IMR-90 (cell line): ENCODE data around the gene WDR43. TPM values are rescaled to one million over a fixed set of nuclear protein-coding genes. Genes with fewer than 3 reads are reported as not detected.

Experiments
- ATAC-seq: fragments of 200-7000 bp; cut with Tn5 transposase; 2 replicates; pipeline ENCODE4 v1.9.1; 2020; ENCODE audit warnings: low read depth, mild to moderate bottlenecking, moderate library complexity
- BruUV-seq: library from RNA; stranded (reverse); fragments of 400-500 nt; replicated peaks from 2 replicates; lab custom pipeline; 2021; lab: Mats Ljungman, UMichigan
- CTCF ChIA-PET: fragments of 300-600 bp; formaldehyde crosslinking; extraction: SDS; loops from one replicate; lab custom pipeline; 2021; ENCODE audit warnings: antibody characterized with exemption; lab: Yijun Ruan, JAX
- POLR2A ChIA-PET: fragments of 300-600 bp; sonication (Branson Sonifier 250); formaldehyde crosslinking; loops from one replicate; lab custom pipeline; 2022; ENCODE audit warnings: antibody characterized with exemption; ENCODE audit not compliant: unreplicated experiment; lab: Charles Lee
- DNase-seq: peaks from one replicate; pipeline ENCODE4 v3.0.0; 2013
- H2AFZ ChIP-seq: replicated peaks from 2 replicates; pipeline ENCODE3; 2013; ENCODE audit warnings: low read length, mild to moderate bottlenecking; ENCODE audit not compliant: poor library complexity
- H2AK5ac ChIP-seq: 2 replicates; pipeline ENCODE4 v1.6.1; 2013; ENCODE audit warnings: low read depth, low read length, inconsistent platforms
- H2AK9ac ChIP-seq: replicated peaks from 2 replicates; pipeline ENCODE3; 2013; ENCODE audit warnings: mild to moderate bottlenecking, low read depth, low read length, moderate library complexity; ENCODE audit not compliant: poor library complexity
- H2BK120ac ChIP-seq: 2 replicates; pipeline ENCODE4 v1.6.1; 2013; ENCODE audit warnings: low read depth, low read length, inconsistent platforms
- H2BK15ac ChIP-seq: 3 replicates; pipeline ENCODE4 v1.6.1; 2013; ENCODE audit warnings: low read depth, low read length, inconsistent platforms
- H2BK20ac ChIP-seq: 2 replicates; pipeline ENCODE4 v1.6.1; 2013; ENCODE audit warnings: low read depth, mild to moderate bottlenecking, inconsistent platforms, low read length, moderate library complexity
- H2BK5ac ChIP-seq: 2 replicates; pipeline ENCODE4 v1.6.1; 2013; ENCODE audit warnings: mild to moderate bottlenecking, low read depth, low read length, inconsistent platforms; ENCODE audit not compliant: poor library complexity, severe bottlenecking
- H3K14ac ChIP-seq: replicated peaks from 2 replicates; pipeline ENCODE4 v1.6.1; 2013; ENCODE audit warnings: low read depth, low read length, inconsistent platforms
- H3K18ac ChIP-seq: 2 replicates; pipeline ENCODE4 v1.6.1; 2013; ENCODE audit warnings: low read depth, low read length, control low read depth
- H3K23ac ChIP-seq: 2 replicates; pipeline ENCODE4 v1.6.1; 2013; ENCODE audit warnings: low read depth, low read length, inconsistent platforms
- H3K27ac ChIP-seq: 2 replicates; pipeline ENCODE4 v1.5.1; 2013; ENCODE audit warnings: mild to moderate bottlenecking, control low read depth, low read length; ENCODE audit not compliant: insufficient read depth
- H3K27me3 ChIP-seq: 2 replicates; pipeline ENCODE4 v1.6.1; 2013; ENCODE audit warnings: low read length; ENCODE audit not compliant: control insufficient read depth, insufficient read depth
- H3K36me3 ChIP-seq: 2 replicates; pipeline ENCODE4 v1.6.1; 2013; ENCODE audit warnings: low read length, mixed read lengths; ENCODE audit not compliant: control insufficient read depth, insufficient read depth
- H3K4ac ChIP-seq: 2 replicates; pipeline ENCODE4 v1.6.1; 2013; ENCODE audit warnings: low read depth, low read length, inconsistent platforms
- H3K4me1 ChIP-seq: 2 replicates; pipeline ENCODE4 v1.6.1; 2013; ENCODE audit warnings: low read length, mixed read lengths; ENCODE audit not compliant: control insufficient read depth, insufficient read depth
- H3K4me2 ChIP-seq: 2 replicates; pipeline ENCODE4 v1.6.1; 2013; ENCODE audit warnings: low read depth, mild to moderate bottlenecking, control low read depth, low read length, moderate library complexity
- H3K4me3 ChIP-seq: 2 replicates; pipeline ENCODE4 v1.5.1; 2013; ENCODE audit warnings: low read depth, mild to moderate bottlenecking, control low read depth, low read length, moderate library complexity; ENCODE audit not compliant: insufficient read depth
- H3K56ac ChIP-seq: 2 replicates; pipeline ENCODE4 v1.6.1; 2013; ENCODE audit warnings: low read length, inconsistent platforms; ENCODE audit not compliant: insufficient read depth; ENCODE audit errors: extremely low read depth
- H3K79me1 ChIP-seq, 2 experiments: 2 replicates each; pipeline ENCODE4 v1.6.1; 2013; ENCODE audit warnings: low read length in 2 of 2, inconsistent platforms in 1 of 2, low read depth in 1 of 2
- H3K9ac ChIP-seq: 2 replicates; pipeline ENCODE4 v1.6.1; 2013; ENCODE audit warnings: low read depth, low read length, control low read depth
- H3K9me1 ChIP-seq: 2 replicates; pipeline ENCODE4 v1.6.1; 2013; ENCODE audit warnings: low read length, inconsistent platforms; ENCODE audit not compliant: insufficient read depth
- H3K9me3 ChIP-seq: 2 replicates; pipeline ENCODE4 v1.6.1; 2013; ENCODE audit warnings: low read length; ENCODE audit not compliant: control insufficient read depth, insufficient read depth
- H4K20me1 ChIP-seq: 2 replicates; pipeline ENCODE4 v1.6.1; 2013; ENCODE audit warnings: low read length, inconsistent platforms; ENCODE audit not compliant: insufficient read depth
- H4K5ac ChIP-seq: 2 replicates; pipeline ENCODE4 v1.6.1; 2013; ENCODE audit warnings: mild to moderate bottlenecking, low read depth, low read length, control low read depth
- H4K8ac ChIP-seq, 2 experiments: 2 replicates each; pipeline ENCODE4 v1.6.1; 2013; ENCODE audit warnings: low read depth in 2 of 2, low read length in 2 of 2, control low read depth in 1 of 2, inconsistent platforms in 1 of 2
- H4K91ac ChIP-seq: 2 replicates; pipeline ENCODE4 v1.6.1; 2013; ENCODE audit warnings: low read depth, low read length, inconsistent platforms; ENCODE audit not compliant: insufficient read depth
- BHLHE40 ChIP-seq: fragments of 150-350 bp; IDR thresholded peaks from 2 replicates; pipeline ENCODE4 v1.6.1; 2016; ENCODE audit warnings: mild to moderate bottlenecking, low read depth, low read length
- CEBPB ChIP-seq: IDR thresholded peaks from 2 replicates; pipeline ENCODE4 v1.6.1; 2012; ENCODE audit warnings: low read depth, low read length, improper control_type of control experiment
- CHD1 ChIP-seq: IDR thresholded peaks from 2 replicates; pipeline ENCODE4 v1.6.1; 2012; ENCODE audit warnings: low read depth, low read length, improper control_type of control experiment
- ELK1 ChIP-seq: fragments of 150-350 bp; IDR thresholded peaks from 2 replicates; pipeline ENCODE4 v1.6.1; 2016; ENCODE audit warnings: low read depth, mild to moderate bottlenecking, low read length, moderate library complexity, borderline replicate concordance
- FOS ChIP-seq: fragments of 150-350 bp; IDR thresholded peaks from 2 replicates; pipeline ENCODE4 v1.6.1; 2016; ENCODE audit warnings: low read depth, low read length
- MAFK ChIP-seq: IDR thresholded peaks from 2 replicates; pipeline ENCODE4 v1.6.1; 2012; ENCODE audit warnings: low read depth, low read length, improper control_type of control experiment
- MAZ ChIP-seq: IDR thresholded peaks from 2 replicates; pipeline ENCODE4 v1.6.1; 2012; ENCODE audit warnings: low read depth, mild to moderate bottlenecking, low read length, improper control_type of control experiment, moderate library complexity, borderline replicate concordance
- MXI1 ChIP-seq: IDR thresholded peaks from 2 replicates; pipeline ENCODE4 v1.6.1; 2012; ENCODE audit warnings: low read depth, mild to moderate bottlenecking, low read length, moderate library complexity, borderline replicate concordance
- NFE2L2 ChIP-seq: fragments of 150-350 bp; IDR thresholded peaks from 2 replicates; pipeline ENCODE4 v1.6.1; 2016; ENCODE audit warnings: low read depth, mild to moderate bottlenecking, low read length
- POLR2A ChIP-seq: IDR thresholded peaks from 2 replicates; pipeline ENCODE4 v1.6.1; 2012; ENCODE audit warnings: mild to moderate bottlenecking, low read depth, low read length
- RAD21 ChIP-seq: IDR thresholded peaks from 2 replicates; pipeline ENCODE4 v1.6.1; 2012; ENCODE audit warnings: low read length, improper control_type of control experiment
- RCOR1 ChIP-seq: IDR thresholded peaks from 2 replicates; pipeline ENCODE4 v1.6.1; 2012; ENCODE audit warnings: mild to moderate bottlenecking, low read length, improper control_type of control experiment; ENCODE audit not compliant: insufficient replicate concordance
- RFX5 ChIP-seq: IDR thresholded peaks from 2 replicates; pipeline ENCODE4 v1.8.0; 2012; ENCODE audit warnings: low read depth, mild to moderate bottlenecking, low read length, moderate library complexity
- SMC3 ChIP-seq: fragments of 150-350 bp; IDR thresholded peaks from 2 replicates; pipeline ENCODE4 v1.6.1; 2016; ENCODE audit warnings: low read depth, mild to moderate bottlenecking, antibody characterized with exemption, low read length, moderate library complexity
- USF2 ChIP-seq: fragments of 150-350 bp; IDR thresholded peaks from 2 replicates; pipeline ENCODE4 v1.6.1; 2017; ENCODE audit warnings: mild to moderate bottlenecking, antibody characterized with exemption, low read length, low read depth
- WGBS, 2 experiments: methylation state at CpG; one replicate each; pipeline versions ENCODE4 v1.1.5 to v1.1.7; 2013; ENCODE audit warnings: missing lambda C conversion rate in 2 of 2; ENCODE audit not compliant: insufficient read length in 1 of 2; ENCODE audit errors: extremely low coverage in 2 of 2; 5-methylcytosine and 5-hydroxymethylcytosine counted together
- dilution Hi-C: fragments of 300-500 bp; cut with HindIII; formaldehyde crosslinking; loops from one replicate; pipeline ENCODE4 v1.14.3; 2018; ENCODE audit warnings: low sequenced_read_pairs; ENCODE audit not compliant: unreplicated experiment
- in situ Hi-C: fragments of 300-500 bp; cut with MboI; formaldehyde crosslinking; loops from 3 replicates; pipeline ENCODE4 v1.14.3; 2019; ENCODE audit warnings: low sequenced_read_pairs, inconsistent platforms, mixed read lengths
- intact Hi-C: fragments of 100-400 bp; cut with micrococcal nuclease; formaldehyde crosslinking; loops from 2 replicates; pipeline ENCODE4 v1.10.0; 2022
- polyA plus RNA-seq, 3 experiments: library from polyadenylated mRNA; depleted of rRNA; stranded (reverse); fragments of >200 nt; gene quantifications; 2 replicates each; pipeline ENCODE4 v1.2.3, GENCODE V29; 2012; ENCODE audit warnings: low replicate concordance in 1 of 3
- total RNA-seq: library from RNA; depleted of rRNA; stranded (reverse); fragments of >200 nt; gene quantifications from 2 replicates; pipeline ENCODE4 v1.2.3, GENCODE V29; 2012

Gene WDR43
- total and polyA plus RNA-seq, 2 of the 4 experiments (the other 2 are of a cell fraction): 40.3 to 300 TPM

GRCh38 chr2:28869494-28870145 lies 24.8 kb upstream of the WDR43 start:
- TSS peak; percentile 43 for BruUV-seq
- Histone ChIP-seq H2AK5ac (peak overlapping the region; percentile 20; the same call in 1 of the 2 replicates), H2AK9ac (peak overlapping the region; percentile 80), H3K4me3 (peak overlapping the region; percentile 87), H4K5ac (peak overlapping the region; percentile 48), H2AFZ (peak overlapping the region; percentile 94), H3K27me3 (no peaks in the 10 kb centered on the region), H3K9me1 (no peaks in the 10 kb centered on the region; the same call in 1 of the 2 replicates), H3K23ac (peak overlapping the region; percentile 75), H2BK15ac (no peak overlapping the region), H3K36me3 (no peaks in the 10 kb centered on the region), H4K8ac (peak overlapping the region; percentile 64 to 94), H3K56ac (peak overlapping the region; percentile 64; the same call in 1 of the 2 replicates), H3K4ac (peak overlapping the region; percentile 87), H3K9me3 (no peaks in the 10 kb centered on the region), H3K4me1 (no peaks in the 10 kb centered on the region), H3K4me2 (peak overlapping the region; percentile 96), H3K27ac (peak overlapping the region; percentile 59), H4K91ac (peak overlapping the region; percentile 49; the same call in 1 of the 2 replicates), H3K79me1 (peaks cover 18 to 36% of the 10 kb centered on the region in 2 experiments), H3K18ac (no peak overlapping the region), H3K9ac (peak overlapping the region; percentile 58), H2BK5ac (no peak overlapping the region), H2BK120ac (0 out of 2 replicates have a peak overlapping the region, but pooled peaks have one; percentile 28), H2BK20ac (no peak overlapping the region), H3K14ac (peak overlapping the region; percentile 77), H4K20me1 (no peaks in the 10 kb centered on the region; the same call in 1 of the 2 replicates)
- ATAC-seq (peak; percentile 59), DNase-seq (no peak)
- POLR2A ChIA-PET: interaction anchor here (0.7 kb wide), 1 partner anchor 66 kb away, joined by 3 read pairs; no protein-coding TSS in a partner anchor
- dilution Hi-C loops (no loop called here), in situ Hi-C loops (no loop called here), intact Hi-C loops (no loop called here)
- CTCF ChIA-PET: interaction anchor here (1.1 kb wide), 1 partner anchor 45 kb away, joined by 5 read pairs; no protein-coding TSS in a partner anchor
- WGBS, 2 experiments: 0% methylated on average over 15 of the region's 29 CpGs; no CpG with 5 or more reads in 1 of the 2 experiments
- no peak for TF ChIP-seq BHLHE40
- TF ChIP-seq POLR2A: no peak; the same call in 1 of the 2 replicates
- TF ChIP-seq NFE2L2: no peak
- TF ChIP-seq CHD1: no peak
- no peak for TF ChIP-seq SMC3
- no peak for TF ChIP-seq MAFK
- no peak for TF ChIP-seq ELK1
- no peak for TF ChIP-seq CEBPB
- no peak for TF ChIP-seq RAD21
- TF ChIP-seq MAZ: no peak
- TF ChIP-seq FOS: no peak
- TF ChIP-seq RCOR1: no peak
- no peak for TF ChIP-seq RFX5
- no peak for TF ChIP-seq USF2
- no peak for TF ChIP-seq MXI1
